NCI-H146 treated with DMSO at 0.1 percent for 48 hours (cell line): Measurements from ENCODE around the gene TXNL4A.

Experiments
- DNase-seq: peaks from one replicate; lab custom pipeline; 2025; ENCODE audit not compliant: unreplicated experiment; lab: John Stamatoyannopoulos, UW

TXNL4A gene

GRCh38 chr18:79935925-79936324, 52.4 kb downstream of the TXNL4A start:
- no peak for DNase-seq

DNA sequence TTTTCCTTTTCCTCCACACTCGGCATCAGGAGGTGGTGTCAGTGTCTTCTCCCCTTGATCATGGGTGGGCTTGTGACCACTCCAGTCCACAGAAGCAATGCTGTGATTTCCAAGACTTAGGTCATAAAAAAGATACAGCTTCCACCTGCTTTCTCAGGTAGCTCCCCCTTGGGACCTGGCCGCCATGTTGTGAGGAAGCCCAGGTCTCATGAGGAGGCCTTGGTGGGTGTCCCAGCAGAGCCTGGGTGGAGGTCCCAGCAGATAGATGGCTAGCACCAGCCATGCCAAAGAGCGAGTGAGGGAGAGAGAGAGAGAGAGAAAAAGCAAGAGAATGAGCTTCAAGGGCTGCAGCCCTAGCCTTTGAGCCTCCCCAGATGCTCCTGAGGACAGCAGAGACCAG, 52.9 kb downstream of the TXNL4A start:
- no peak for DNase-seq

GRCh38 chr18:79935098-79935480, 53.3 kb downstream of the TXNL4A start:
- DNase-seq: no peak

- no peak for DNase-seq
Measured at GRCh38 chr18:79934311-79935097, 53.9 kb downstream of the TXNL4A start.

GRCh38 chr18:79933765-79934164, 54.6 kb downstream of the TXNL4A start:
- no peak for DNase-seq

DNA sequence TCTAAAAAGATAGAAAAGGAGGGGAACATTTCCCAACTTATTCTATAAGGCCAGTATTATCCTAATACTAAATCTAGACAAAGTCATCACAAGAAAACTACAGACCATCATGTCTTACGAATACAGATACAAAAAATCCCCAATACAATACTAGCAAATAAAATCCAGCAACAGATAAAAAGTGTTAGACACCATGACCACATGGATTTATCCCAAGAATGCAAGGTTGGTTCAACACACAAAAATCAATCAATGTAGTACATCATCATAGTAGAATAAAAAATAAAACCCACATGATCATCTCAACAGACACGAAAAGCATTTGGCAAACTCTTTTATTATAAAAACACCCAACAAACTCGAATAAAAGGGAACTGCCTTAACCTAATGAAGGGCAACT, 55.5 kb downstream of the TXNL4A start:
- no peak for DNase-seq

GRCh38 chr18:79931475-79931874, 56.9 kb downstream of the TXNL4A start:
- no peak for DNase-seq

DNA sequence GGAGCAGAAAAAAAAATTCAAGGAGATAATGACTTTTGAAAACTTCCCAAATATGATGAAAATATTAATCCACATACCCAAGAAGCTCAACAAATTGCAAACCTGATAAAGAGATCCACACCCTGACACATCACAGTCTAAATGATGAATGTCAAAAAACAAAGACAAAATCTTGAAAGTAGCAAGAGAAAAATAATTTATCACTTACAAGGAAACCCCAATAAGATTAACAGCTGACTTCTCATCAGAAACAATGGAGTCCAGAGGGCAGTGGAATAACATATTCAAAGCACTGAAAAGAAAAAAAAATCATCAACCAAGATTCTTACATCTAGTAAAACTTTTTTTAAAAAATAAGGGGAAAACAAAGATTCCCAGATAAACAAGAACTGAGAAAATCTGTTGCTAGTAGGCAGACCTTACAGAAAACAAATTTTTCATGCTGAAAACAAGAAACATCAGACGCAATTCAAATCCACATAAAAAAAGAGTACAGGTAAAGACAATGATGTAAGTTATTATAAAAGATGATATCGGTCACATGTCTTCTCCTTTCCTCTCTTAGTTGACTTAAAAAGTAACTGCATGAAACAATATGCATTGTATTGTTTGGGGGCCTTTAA, 58.2 kb downstream of the TXNL4A start:
- DNase-seq: no peak

DNA sequence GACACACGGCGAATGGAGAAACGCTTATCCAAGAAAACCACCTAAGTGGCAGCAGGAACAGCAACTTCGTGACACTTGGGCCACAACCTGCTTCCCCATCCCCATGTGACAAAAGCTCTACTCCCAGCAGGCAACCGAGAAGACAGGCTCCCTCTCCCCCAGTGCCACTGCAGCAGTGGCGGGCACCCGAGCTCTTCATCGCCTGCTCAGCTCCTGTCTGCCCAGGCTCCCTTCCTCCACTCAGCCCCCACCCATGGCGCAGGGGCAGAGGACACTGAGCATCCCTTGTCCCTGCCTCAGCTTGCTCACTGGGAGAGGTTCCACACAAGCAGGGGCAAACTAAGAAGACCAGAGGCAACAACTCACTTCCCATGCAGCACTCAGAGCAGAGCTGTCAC, 59.8 kb downstream of the TXNL4A start:
- no peak for DNase-seq

DNA sequence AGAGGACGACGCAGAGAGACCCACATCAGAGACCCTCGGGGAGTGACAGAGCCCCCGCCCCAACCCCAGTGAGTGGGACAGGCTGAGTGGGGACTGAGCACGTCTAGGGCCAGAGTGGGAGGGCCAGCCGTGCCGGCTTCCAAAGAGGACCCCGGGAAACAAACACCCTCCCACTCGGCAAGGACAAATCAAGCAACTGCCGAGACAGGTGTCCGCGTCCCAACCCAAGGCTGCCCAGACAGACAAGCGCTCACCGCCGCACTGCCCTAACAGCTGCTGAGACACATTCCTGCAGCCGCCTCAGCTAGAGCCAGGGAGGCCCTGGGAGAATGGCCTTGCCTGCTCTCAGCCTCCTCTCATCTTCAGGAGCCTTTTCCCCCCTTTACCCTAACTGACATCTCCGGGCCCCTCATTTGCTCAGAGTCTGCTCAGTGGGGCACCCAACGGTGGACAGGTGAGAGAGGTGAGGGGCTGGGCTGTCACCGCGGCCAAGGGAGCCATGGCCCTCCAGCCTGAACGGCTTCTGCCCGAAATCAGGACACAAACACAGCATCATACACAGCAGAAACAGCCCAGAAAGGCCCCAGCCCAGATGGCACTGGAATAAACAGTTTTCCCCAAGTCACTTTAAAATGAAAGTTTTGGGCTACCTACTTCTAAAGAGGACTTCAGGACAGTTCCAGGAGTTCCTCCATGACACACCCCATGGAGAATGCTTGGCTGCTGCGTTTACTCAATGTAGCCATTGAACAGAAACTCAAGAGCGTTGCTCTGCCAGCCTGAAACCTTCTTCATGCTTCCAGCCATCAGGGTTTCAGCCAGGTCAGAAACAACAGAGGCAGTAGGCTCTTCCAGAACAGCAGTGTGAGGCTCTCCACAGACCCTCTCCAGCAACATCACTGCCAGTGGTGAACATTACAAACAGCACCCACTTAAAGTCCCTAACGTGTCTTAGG, 60.5 kb downstream of the TXNL4A start:
- DNase-seq: no peak

GRCh38 chr18:79926715-79927606, 61.4 kb downstream of the TXNL4A start:
- DNase-seq: no peak

GRCh38 chr18:79926306-79926705, 62.1 kb downstream of the TXNL4A start:
- no peak for DNase-seq

DNA sequence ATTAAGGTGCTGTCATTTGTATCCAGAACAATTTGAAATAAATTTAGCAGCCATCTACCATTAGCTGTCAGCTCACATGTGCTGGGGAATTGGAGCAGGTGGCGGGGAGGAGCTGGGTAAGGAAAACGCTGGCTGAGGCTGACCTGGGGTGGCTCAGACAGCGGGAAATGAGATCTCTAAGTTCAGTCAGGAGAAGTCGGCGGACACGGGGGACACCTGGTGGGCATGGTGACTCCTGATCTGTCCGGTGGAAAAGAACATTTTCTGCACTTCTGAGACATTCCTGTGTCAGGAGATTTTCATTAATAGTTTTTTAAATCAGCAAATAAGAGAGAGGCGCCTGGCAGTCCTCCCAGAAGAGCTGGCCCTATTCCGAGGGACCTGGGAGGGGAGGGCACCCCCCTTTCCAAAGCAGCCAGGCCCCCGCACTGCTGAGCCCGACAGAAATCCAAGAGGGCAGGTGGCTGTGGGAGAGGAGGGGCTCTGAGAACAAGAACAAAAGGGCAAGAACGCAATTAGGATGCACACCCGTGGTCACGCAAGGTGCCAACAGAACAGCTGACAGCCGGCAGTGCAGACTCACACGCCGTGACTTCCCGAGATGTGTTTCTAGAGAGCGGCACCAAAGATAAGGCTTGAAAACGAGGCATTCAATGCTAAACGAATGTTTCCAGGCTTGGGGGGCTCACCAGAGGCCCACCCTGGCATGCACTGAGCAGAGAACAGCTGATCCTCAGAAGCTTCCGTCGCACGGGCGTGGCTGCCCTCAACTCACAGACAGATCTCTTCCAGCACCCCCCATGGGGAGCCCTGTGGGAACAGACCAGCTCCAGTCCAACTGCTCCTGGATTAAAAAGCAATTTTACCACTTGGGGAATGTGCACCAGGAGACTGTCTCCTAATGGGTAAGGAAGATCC, 63.3 kb downstream of the TXNL4A start:
- peak; percentile 22 for DNase-seq

- DNase-seq: no peak
Measured at GRCh38 chr18:79923896-79924585, 64.3 kb downstream of the TXNL4A start.

GRCh38 chr18:79922971-79923411, 65.4 kb downstream of the TXNL4A start:
- DNase-seq: no peak

- DNase-seq: no peak
Measured at GRCh38 chr18:79921984-79922965, 66.1 kb downstream of the TXNL4A start.
